ENCODE data around the gene TRIM41.

GRCh38 chr5:181173420-181174342 lies 49.4 kb upstream of the TRIM41 start:
- TF ChIP-seq CTCF (IDR thresholded peaks at IDR 0.05; ENCODE audit: poor library complexity, severe bottlenecking) (peak; percentile 29), REST (IDR thresholded peaks at IDR 0.05; ENCODE audit: borderline replicate concordance) (no peak), TAF1 (IDR thresholded peaks at IDR 0.05; ENCODE audit: low read depth) (no peak)

All from neural cell (in vitro differentiated cells).